K562 (cell line): ENCODE results near the gene ADARB2. TPM values are rescaled to one million over a fixed set of nuclear protein-coding genes. Genes with fewer than 3 reads are reported as not detected.

Source experiments
- ATAC-seq: fragments of 200-7000 bp; cut with Tn5 transposase; 3 replicates; pipeline ENCODE4 v1.9.1; 2020; ENCODE audit warnings: moderate library complexity
- BruUV-seq: library from RNA; stranded (reverse); fragments of 400-500 nt; replicated peaks from 2 replicates; lab custom pipeline; 2021; lab: Mats Ljungman, UMichigan
- CTCF ChIA-PET: fragments of 300-600 bp; formaldehyde crosslinking; extraction: SDS; loops from one replicate; lab custom pipeline; 2021; ENCODE audit warnings: low intra/inter-chr PET ratio; lab: Yijun Ruan, JAX
- POLR2A ChIA-PET: fragments of 300-600, 350-650 bp; sonication (Branson Sonifier 250); formaldehyde crosslinking; extraction: SDS; loops from one replicate; lab custom pipeline; 2021; ENCODE audit warnings: antibody characterized with exemption, inconsistent platforms; lab: Yijun Ruan, JAX
- DNase-seq, 4 experiments: peaks; one replicate each; pipeline versions ENCODE4 v3.0.0 to v3.0.0-alpha.2; 2011 to 2018; ENCODE audit warnings: low spot score in 3 of 4, mixed read lengths in 3 of 4; ENCODE audit errors: extremely low read depth in 1 of 4
- FAIRE-seq: peaks from 2 replicates; lab custom pipeline; 2011; peaks lifted over from hg19 to GRCh38; lab: Jason Lieb, UNC
- H2AFZ ChIP-seq: 2 replicates; pipeline ENCODE4 v1.6.0; 2011; ENCODE audit warnings: low read depth, low read length, control low read depth, inconsistent platforms
- H3K27ac ChIP-seq: fragments of 200-600 bp; 3 replicates; pipeline ENCODE4 v1.8.0; 2011; ENCODE audit warnings: low read depth, mild to moderate bottlenecking, control low read depth, inconsistent platforms, low read length, moderate library complexity, mixed read lengths; ENCODE audit errors: extremely low read depth
- H3K27me3 ChIP-seq, 2 experiments: fragments of 300-600 bp in 1 of 2; 2 replicates in 1 of 2; 3 replicates in 1 of 2; pipeline versions ENCODE4 v1.6.0 to v1.8.0; 2011; ENCODE audit warnings: inconsistent platforms in 2 of 2, low read length in 2 of 2, mild to moderate bottlenecking in 1 of 2, mixed read lengths in 1 of 2, moderate library complexity in 1 of 2; ENCODE audit not compliant: control insufficient read depth in 2 of 2, insufficient read depth in 2 of 2
- H3K36me3 ChIP-seq: fragments of 300-600 bp; 3 replicates; pipeline ENCODE4 v1.8.0; 2011; ENCODE audit warnings: mild to moderate bottlenecking, low read length, inconsistent platforms; ENCODE audit not compliant: control insufficient read depth, insufficient read depth
- H3K4me1 ChIP-seq, 2 experiments: fragments of 200-600 bp in 1 of 2; replicated peaks in 1 of 2; 2 replicates in 1 of 2; 3 replicates in 1 of 2; pipeline versions ENCODE4 v1.5.1 to v1.8.0; 2011; ENCODE audit warnings: inconsistent platforms in 2 of 2, low read length in 2 of 2, mild to moderate bottlenecking in 1 of 2, mixed read lengths in 1 of 2, moderate library complexity in 1 of 2; ENCODE audit not compliant: control insufficient read depth in 2 of 2, insufficient read depth in 2 of 2
- H3K4me2 ChIP-seq: 2 replicates; pipeline ENCODE4 v1.6.1; 2011; ENCODE audit warnings: low read length, control low read depth, inconsistent platforms, mixed read lengths; ENCODE audit not compliant: insufficient read depth
- H3K4me3 ChIP-seq: fragments of 200-600 bp; sonication (generic), shearing (Covaris generic); 2 replicates; pipeline ENCODE4 v1.5.1; 2016; ENCODE audit warnings: control low read depth, inconsistent platforms
- H3K79me2 ChIP-seq: fragments of 200-600 bp; 3 replicates; pipeline ENCODE4 v1.8.0; 2011; ENCODE audit warnings: low read length, inconsistent platforms; ENCODE audit not compliant: control insufficient read depth, insufficient read depth
- H3K9ac ChIP-seq, 2 experiments: 2 replicates each; pipeline versions ENCODE4 v1.6.0 to v1.6.1; 2011; ENCODE audit warnings: low read depth in 2 of 2, low read length in 2 of 2, control low read depth in 1 of 2, inconsistent platforms in 1 of 2, mild to moderate bottlenecking in 1 of 2, mixed read lengths in 1 of 2; ENCODE audit not compliant: insufficient read depth in 1 of 2
- H3K9me1 ChIP-seq: one replicate; pipeline ENCODE4 v1.6.0; 2011; ENCODE audit warnings: inconsistent platforms, mild to moderate bottlenecking, low read length, moderate library complexity; ENCODE audit not compliant: control insufficient read depth, insufficient read depth
- H3K9me3 ChIP-seq: replicated peaks from 2 replicates; pipeline ENCODE4 v1.5.1; 2011; ENCODE audit warnings: low read depth, low read length, inconsistent platforms; ENCODE audit not compliant: control insufficient read depth, insufficient read depth
- H4K20me1 ChIP-seq: replicated peaks from 2 replicates; pipeline ENCODE4 v1.6.1; 2011; ENCODE audit warnings: low read length, inconsistent platforms, mixed read lengths; ENCODE audit not compliant: control insufficient read depth, insufficient read depth
- JUNB ChIP-seq: fragments of 450-650 bp; formaldehyde crosslinking; conservative IDR thresholded peaks from 2 replicates; pipeline ENCODE4 v1.4.0; 2020; ENCODE audit warnings: mild to moderate bottlenecking
- KAT8 ChIP-seq: fragments of 450-650 bp; IDR thresholded peaks from 2 replicates; pipeline ENCODE4 v1.6.1; 2016; ENCODE audit warnings: low read depth, mild to moderate bottlenecking
- KLF16 ChIP-seq: IDR thresholded peaks from 2 replicates; pipeline ENCODE4 v1.6.1; 2016; ENCODE audit warnings: antibody characterized with exemption
- MECOM ChIP-seq: fragments of 250-450 bp; sonication (Bioruptor Pico); IDR thresholded peaks from 2 replicates; pipeline ENCODE4 v1.8.0; 2022; ENCODE audit warnings: inconsistent platforms
- NBN ChIP-seq: fragments of 450-650 bp; IDR thresholded peaks from 2 replicates; pipeline ENCODE4 v1.6.1; 2016; ENCODE audit warnings: low read depth, mild to moderate bottlenecking
- NFIX ChIP-seq: fragments of 250-450 bp; sonication (Bioruptor Pico); IDR thresholded peaks from 2 replicates; pipeline ENCODE4 v1.4.0; 2020; ENCODE audit warnings: low read depth, mild to moderate bottlenecking, moderate library complexity
- PHB2 ChIP-seq: fragments of 450-650 bp; IDR thresholded peaks from 2 replicates; pipeline ENCODE4 v1.6.1; 2017; ENCODE audit warnings: low read depth
- POLR2H ChIP-seq: IDR thresholded peaks from 2 replicates; pipeline ENCODE4 v1.6.1; 2016; ENCODE audit warnings: missing genetic modification characterization, low read depth, mild to moderate bottlenecking, control low read depth, missing compliant biosample characterization, moderate library complexity
- POU5F1 ChIP-seq: fragments of 150-350 bp; IDR thresholded peaks from 2 replicates; pipeline ENCODE4 v1.6.1; 2014; ENCODE audit warnings: borderline replicate concordance, low read length, low read depth, mild to moderate bottlenecking; ENCODE audit not compliant: partially characterized antibody
- SMAD2 ChIP-seq: fragments of 150-350 bp; IDR thresholded peaks from 2 replicates; pipeline ENCODE4 v1.6.1; 2014; ENCODE audit warnings: low read depth, mild to moderate bottlenecking, low read length
- ZEB2 ChIP-seq: fragments of 450-650 bp; IDR thresholded peaks from 2 replicates; pipeline ENCODE4 v1.6.1; 2016
- ZNF232 ChIP-seq: sonication (generic); formaldehyde crosslinking; IDR thresholded peaks from 2 replicates; pipeline ENCODE4 v1.8.0; 2022; ENCODE audit warnings: mild to moderate bottlenecking, missing genetic modification reagents
- ZNF507 ChIP-seq: conservative IDR thresholded peaks from 2 replicates; pipeline ENCODE4 v1.6.1; 2017; ENCODE audit warnings: missing genetic modification characterization, missing compliant biosample characterization
- WGBS: fragments of 100-300 bp; shearing (Covaris generic); methylation state at CpG from one replicate; pipeline ENCODE4 v1.1.6; 2016; ENCODE audit warnings: low coverage, mixed read lengths; ENCODE audit not compliant: insufficient coverage; ENCODE audit errors: missing lambda C conversion rate; 5-methylcytosine and 5-hydroxymethylcytosine counted together
- in situ Hi-C: fragments of 300-500 bp; cut with MboI; formaldehyde crosslinking; loops from 4 replicates; pipeline ENCODE4 v1.15.0; 2018; ENCODE audit warnings: inconsistent platforms, mixed read lengths
- intact Hi-C: fragments of 100-400 bp; cut with micrococcal nuclease; formaldehyde crosslinking; loops from 2 replicates; pipeline ENCODE4 v1.14.2; 2022
- polyA plus RNA-seq, 8 experiments: library from polyadenylated mRNA; depleted of rRNA in 4 of 8; stranded (reverse) in 5 of 8; unstranded in 3 of 8; fragments of >200 nt; fragmentation: Nextera tagmentation in 2 of 8; fragmentation: Illumina TruSeq in 1 of 8; extraction: Ambion mirVana in 2 of 8; extraction: Trizol in 1 of 8; gene quantifications; 2 replicates each; pipeline versions ENCODE4 v1.2.1 to v1.2.3, GENCODE V29; 2011 to 2014; ENCODE audit warnings: inconsistent platforms in 1 of 8, missing spikeins in 1 of 8
- total RNA-seq, 7 experiments: library from RNA; depleted of rRNA in 6 of 7; stranded (reverse); fragments of >200 nt in 6 of 7; fragmentation: Illumina TruSeq in 2 of 7; extraction: Trizol in 2 of 7; gene quantifications; 2 replicates each; pipeline versions ENCODE4 v1.2.1 to v1.2.3, GENCODE V29; 2011 to 2021; ENCODE audit warnings: low replicate concordance in 1 of 7
- TF ChIP-seq, protein P1 (sequence below): sonication (generic); formaldehyde crosslinking; IDR thresholded peaks from 2 replicates; pipeline ENCODE4 v1.8.0; 2022; ENCODE audit warnings: mild to moderate bottlenecking, missing genetic modification reagents
- TF ChIP-seq, protein P2 (sequence below): fragments of 250-450 bp; sonication (Bioruptor Pico); IDR thresholded peaks from 2 replicates; pipeline ENCODE4 v1.4.0; 2020; ENCODE audit warnings: mild to moderate bottlenecking

ADARB2 gene
- total and polyA plus RNA-seq, 9 of the 15 experiments (the other 6 are each of a cell fraction or from before 2014, with no cell fraction given): not detected

- TF ChIP-seq, protein P1, sequence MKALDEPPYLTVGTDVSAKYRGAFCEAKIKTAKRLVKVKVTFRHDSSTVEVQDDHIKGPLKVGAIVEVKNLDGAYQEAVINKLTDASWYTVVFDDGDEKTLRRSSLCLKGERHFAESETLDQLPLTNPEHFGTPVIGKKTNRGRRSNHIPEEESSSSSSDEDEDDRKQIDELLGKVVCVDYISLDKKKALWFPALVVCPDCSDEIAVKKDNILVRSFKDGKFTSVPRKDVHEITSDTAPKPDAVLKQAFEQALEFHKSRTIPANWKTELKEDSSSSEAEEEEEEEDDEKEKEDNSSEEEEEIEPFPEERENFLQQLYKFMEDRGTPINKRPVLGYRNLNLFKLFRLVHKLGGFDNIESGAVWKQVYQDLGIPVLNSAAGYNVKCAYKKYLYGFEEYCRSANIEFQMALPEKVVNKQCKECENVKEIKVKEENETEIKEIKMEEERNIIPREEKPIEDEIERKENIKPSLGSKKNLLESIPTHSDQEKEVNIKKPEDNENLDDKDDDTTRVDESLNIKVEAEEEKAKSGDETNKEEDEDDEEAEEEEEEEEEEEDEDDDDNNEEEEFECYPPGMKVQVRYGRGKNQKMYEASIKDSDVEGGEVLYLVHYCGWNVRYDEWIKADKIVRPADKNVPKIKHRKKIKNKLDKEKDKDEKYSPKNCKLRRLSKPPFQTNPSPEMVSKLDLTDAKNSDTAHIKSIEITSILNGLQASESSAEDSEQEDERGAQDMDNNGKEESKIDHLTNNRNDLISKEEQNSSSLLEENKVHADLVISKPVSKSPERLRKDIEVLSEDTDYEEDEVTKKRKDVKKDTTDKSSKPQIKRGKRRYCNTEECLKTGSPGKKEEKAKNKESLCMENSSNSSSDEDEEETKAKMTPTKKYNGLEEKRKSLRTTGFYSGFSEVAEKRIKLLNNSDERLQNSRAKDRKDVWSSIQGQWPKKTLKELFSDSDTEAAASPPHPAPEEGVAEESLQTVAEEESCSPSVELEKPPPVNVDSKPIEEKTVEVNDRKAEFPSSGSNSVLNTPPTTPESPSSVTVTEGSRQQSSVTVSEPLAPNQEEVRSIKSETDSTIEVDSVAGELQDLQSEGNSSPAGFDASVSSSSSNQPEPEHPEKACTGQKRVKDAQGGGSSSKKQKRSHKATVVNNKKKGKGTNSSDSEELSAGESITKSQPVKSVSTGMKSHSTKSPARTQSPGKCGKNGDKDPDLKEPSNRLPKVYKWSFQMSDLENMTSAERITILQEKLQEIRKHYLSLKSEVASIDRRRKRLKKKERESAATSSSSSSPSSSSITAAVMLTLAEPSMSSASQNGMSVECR (CRISPR knock-in tag): no peak
- no peak for TF ChIP-seq NFIX (CRISPR knock-in tag)
- TF ChIP-seq JUNB: no peak
Measured at GRCh38 chr10:1475771-1476454, 261.4 kb downstream of the ADARB2 start (continued).

GRCh38 chr10:1475098-1475591 is 262.2 kb downstream of the ADARB2 start:
- no TSS peak for BruUV-seq
- no peak for FAIRE-seq
- 2% methylated on average over 9 of the region's 16 CpGs for WGBS

More at GRCh38 chr10:1475098-1475591, 262.2 kb downstream of the ADARB2 start:
- no peak overlapping the region for H2AFZ ChIP-seq
- no peak overlapping the region for H3K4me2 ChIP-seq
- no peaks in the 10 kb centered on the region; a peak in 1 of 5 replicates for H3K4me1 ChIP-seq
- TF ChIP-seq ZEB2 (no peak), NBN (no peak), ZNF507 (tag) (no peak), POLR2H (tag) (no peak), SMAD2 (no peak), POU5F1 (no peak), PHB2 (no peak), ZNF232 (CRISPR knock-in tag) (no peak), MECOM (no peak), KLF16 (no peak), KAT8 (no peak)
- TF ChIP-seq, protein P2, sequence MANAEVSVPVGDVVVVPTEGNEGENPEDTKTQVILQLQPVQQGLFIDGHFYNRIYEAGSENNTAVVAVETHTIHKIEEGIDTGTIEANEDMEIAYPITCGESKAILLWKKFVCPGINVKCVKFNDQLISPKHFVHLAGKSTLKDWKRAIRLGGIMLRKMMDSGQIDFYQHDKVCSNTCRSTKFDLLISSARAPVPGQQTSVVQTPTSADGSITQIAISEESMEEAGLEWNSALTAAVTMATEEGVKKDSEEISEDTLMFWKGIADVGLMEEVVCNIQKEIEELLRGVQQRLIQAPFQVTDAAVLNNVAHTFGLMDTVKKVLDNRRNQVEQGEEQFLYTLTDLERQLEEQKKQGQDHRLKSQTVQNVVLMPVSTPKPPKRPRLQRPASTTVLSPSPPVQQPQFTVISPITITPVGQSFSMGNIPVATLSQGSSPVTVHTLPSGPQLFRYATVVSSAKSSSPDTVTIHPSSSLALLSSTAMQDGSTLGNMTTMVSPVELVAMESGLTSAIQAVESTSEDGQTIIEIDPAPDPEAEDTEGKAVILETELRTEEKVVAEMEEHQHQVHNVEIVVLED (CRISPR knock-in tag): no peak
- H3K36me3 ChIP-seq: no peaks in the 10 kb centered on the region
- in situ Hi-C loops (no loop called here), intact Hi-C loops (no loop called here)
- ChIA-PET POLR2A (no interaction called here), CTCF (no interaction called here)
- no peaks in the 10 kb centered on the region for H3K9me1 ChIP-seq
- DNase-seq (no peak), ATAC-seq (no peak)
- no peak overlapping the region for H3K4me3 ChIP-seq
- H3K79me2 ChIP-seq: no peaks in the 10 kb centered on the region
- peaks cover 10 to 69% of the 10 kb centered on the region in 2 experiments; a peak in 4 of 5 replicates for H3K27me3 ChIP-seq
- no peaks in the 10 kb centered on the region for H3K9me3 ChIP-seq
- H3K9ac ChIP-seq: no peak overlapping the region
- H4K20me1 ChIP-seq: no peaks in the 10 kb centered on the region
- H3K27ac ChIP-seq: no peak overlapping the region
